NCI-H82 treated with DMSO at 0.1 percent for 48 hours (cell line): Measurements from ENCODE around the gene CCDC93.

Experiments used
- DNase-seq: peaks from one replicate; lab custom pipeline; 2025; ENCODE audit not compliant: unreplicated experiment; lab: John Stamatoyannopoulos, UW

The CCDC93 gene

GRCh38 chr2:118013724-118014491, at the start of gene CCDC93:
CCDC93 (minus strand) TSS chr2:118014070; CDS start chr2:118013995, 75 bp downstream.
- DNase-seq = peak; percentile 61

GRCh38 chr2:118062669-118063068, 48.8 kb upstream of the CCDC93 start:
- DNase-seq = no peak

- no peak for DNase-seq
Observed at GRCh38 chr2:118062048-118062447, 48.2 kb upstream of the CCDC93 start.

- no peak for DNase-seq
Observed at GRCh38 chr2:118061135-118061955, 47.5 kb upstream of the CCDC93 start.

GRCh38 chr2:118059919-118060478, 46.1 kb upstream of the CCDC93 start:
- no peak for DNase-seq

GRCh38 chr2:118058951-118059350, 45.1 kb upstream of the CCDC93 start:
- DNase-seq = no peak

- no peak for DNase-seq
Observed at GRCh38 chr2:118056801-118057200, 42.9 kb upstream of the CCDC93 start.

GRCh38 chr2:118056165-118056534, 42.3 kb upstream of the CCDC93 start:
- no peak for DNase-seq

- DNase-seq = no peak
Observed at GRCh38 chr2:118055512-118056164, 41.8 kb upstream of the CCDC93 start.

- DNase-seq = no peak
Observed at GRCh38 chr2:118054213-118055008, 40.5 kb upstream of the CCDC93 start.

- DNase-seq = no peak
Observed at GRCh38 chr2:118053681-118054080, 39.8 kb upstream of the CCDC93 start.

GRCh38 chr2:118052474-118052873, 38.6 kb upstream of the CCDC93 start:
- no peak for DNase-seq

GRCh38 chr2:118051826-118052358, 38.0 kb upstream of the CCDC93 start:
- no peak for DNase-seq

GRCh38 chr2:118050974-118051373, 37.1 kb upstream of the CCDC93 start:
- no peak for DNase-seq

GRCh38 chr2:118050386-118050785, 36.5 kb upstream of the CCDC93 start:
- DNase-seq = no peak

- no peak for DNase-seq
Observed at GRCh38 chr2:118049816-118050140, 35.9 kb upstream of the CCDC93 start.

GRCh38 chr2:118049140-118049815, 35.4 kb upstream of the CCDC93 start:
- DNase-seq = no peak

GRCh38 chr2:118048401-118048800, 34.5 kb upstream of the CCDC93 start:
- no peak for DNase-seq

- DNase-seq = no peak
Observed at GRCh38 chr2:118047380-118047826, 33.5 kb upstream of the CCDC93 start.
